Ovary (tissue), 3 donors: ENCODE results near the gene MAP7D3.

Experiments
- EP300 ChIP-seq: sonication (generic); formaldehyde crosslinking; IDR thresholded peaks from one replicate; pipeline ENCODE4 v1.6.1; 2017; ENCODE audit warnings: antibody characterized with exemption
- POLR2A ChIP-seq: fragments of 450-650 bp; IDR thresholded peaks from one replicate; pipeline ENCODE4 v1.6.1; 2017; ENCODE audit warnings: antibody characterized with exemption, mild to moderate bottlenecking, moderate library complexity
- TF ChIP-seq, protein P1 (sequence below), 3 donors: fragments of 450-650 bp in 2 of 3; fragments of 200-600 bp in 1 of 3; IDR thresholded peaks; one replicate each; pipeline versions ENCODE4 v1.5.1 to v1.8.0; 2016 to 2022; ENCODE audit warnings: antibody characterized with exemption in 3 of 3, mild to moderate bottlenecking in 1 of 3
- donor health status: DM: no; HTN: no; CAD: no.

DNA sequence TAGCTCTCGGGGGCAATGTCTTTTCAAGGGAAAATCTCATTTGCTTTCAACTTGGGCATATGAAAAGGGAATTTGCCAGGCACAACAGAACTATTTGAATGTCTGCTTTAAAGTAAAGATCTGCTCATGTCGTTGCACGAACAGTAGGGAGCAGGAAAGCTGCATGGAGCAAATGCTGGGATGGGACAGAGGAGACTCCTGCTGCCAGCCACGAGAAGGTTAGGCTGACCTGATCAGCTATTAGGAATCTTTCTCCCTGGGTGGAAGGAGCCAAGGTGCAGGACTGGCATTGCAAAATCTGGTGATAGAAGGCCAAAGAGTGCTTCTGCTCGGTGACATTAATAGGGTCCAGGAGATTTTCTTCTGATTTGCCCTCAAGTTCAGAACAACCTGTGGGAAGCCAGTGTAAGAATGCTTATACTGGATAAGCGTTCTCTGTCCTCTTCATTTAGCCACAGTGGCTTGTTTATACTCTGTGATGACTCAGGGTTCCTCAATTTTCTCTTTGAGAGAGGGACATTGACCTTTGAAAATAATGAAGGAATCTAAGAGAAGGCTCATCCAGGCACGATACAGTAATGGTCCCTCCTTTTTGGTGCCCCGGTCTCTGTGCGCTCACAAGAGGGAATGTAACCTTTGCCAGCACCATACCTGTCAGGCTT is 80.9 kb downstream of the MAP7D3 start:
- TF ChIP-seq EP300 (no peak), POLR2A (no peak)
- TF ChIP-seq, protein P1, sequence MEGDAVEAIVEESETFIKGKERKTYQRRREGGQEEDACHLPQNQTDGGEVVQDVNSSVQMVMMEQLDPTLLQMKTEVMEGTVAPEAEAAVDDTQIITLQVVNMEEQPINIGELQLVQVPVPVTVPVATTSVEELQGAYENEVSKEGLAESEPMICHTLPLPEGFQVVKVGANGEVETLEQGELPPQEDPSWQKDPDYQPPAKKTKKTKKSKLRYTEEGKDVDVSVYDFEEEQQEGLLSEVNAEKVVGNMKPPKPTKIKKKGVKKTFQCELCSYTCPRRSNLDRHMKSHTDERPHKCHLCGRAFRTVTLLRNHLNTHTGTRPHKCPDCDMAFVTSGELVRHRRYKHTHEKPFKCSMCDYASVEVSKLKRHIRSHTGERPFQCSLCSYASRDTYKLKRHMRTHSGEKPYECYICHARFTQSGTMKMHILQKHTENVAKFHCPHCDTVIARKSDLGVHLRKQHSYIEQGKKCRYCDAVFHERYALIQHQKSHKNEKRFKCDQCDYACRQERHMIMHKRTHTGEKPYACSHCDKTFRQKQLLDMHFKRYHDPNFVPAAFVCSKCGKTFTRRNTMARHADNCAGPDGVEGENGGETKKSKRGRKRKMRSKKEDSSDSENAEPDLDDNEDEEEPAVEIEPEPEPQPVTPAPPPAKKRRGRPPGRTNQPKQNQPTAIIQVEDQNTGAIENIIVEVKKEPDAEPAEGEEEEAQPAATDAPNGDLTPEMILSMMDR (IDR thresholded peaks at IDR 0.05): peak in 1 of 3 donors; percentile 13
